Stomach (tissue), 4 donors: ENCODE results near the gene TINAG.

ENCODE experiments used
- CTCF ChIP-seq, 7 experiments: fragments of 450-650 bp in 4 of 7; fragments of 200-600 bp in 3 of 7; sonication (generic) in 3 of 7; IDR thresholded peaks; one replicate each; pipeline ENCODE4 v1.5.1; 2016 to 2019; ENCODE audit warnings: antibody characterized with exemption in 7 of 7, control low read depth in 2 of 7, mild to moderate bottlenecking in 1 of 7
- EP300 ChIP-seq: sonication (generic); formaldehyde crosslinking; IDR thresholded peaks from one replicate; pipeline ENCODE4 v1.6.1; 2017; ENCODE audit warnings: antibody characterized with exemption
- POLR2A ChIP-seq, 4 donors: fragments of 450-650 bp; IDR thresholded peaks; one replicate each; pipeline ENCODE4 v1.6.1; 2016; ENCODE audit warnings: antibody characterized with exemption in 4 of 4, control low read depth in 2 of 4, mild to moderate bottlenecking in 1 of 4, moderate library complexity in 1 of 4
- POLR2AphosphoS5 ChIP-seq, 3 donors: sonication (generic); formaldehyde crosslinking; IDR thresholded peaks; one replicate each; pipeline ENCODE4 v1.6.1; 2016; ENCODE audit warnings: antibody characterized with exemption in 3 of 3

- no peak for TF ChIP-seq CTCF (IDR thresholded peaks at IDR 0.05)
- TF ChIP-seq POLR2AphosphoS5 (IDR thresholded peaks at IDR 0.05), result no peak
- TF ChIP-seq POLR2A (IDR thresholded peaks at IDR 0.05), result no peak
- TF ChIP-seq EP300, result no peak
Observed at GRCh38 chr6:54427396-54427937, 119.2 kb downstream of the TINAG start.
